Activated T-cell treated with anti-CD3 and anti-CD28 coated beads, Interleukin-2, amount 50 U/mL, for 24 hours (primary cell): ENCODE results near the gene PCDHGC3.

Source experiments
- DNase-seq: peaks from one replicate; pipeline ENCODE4 v3.0.0-alpha.2; 2020
- H3K27ac Mint-ChIP-seq: 2 replicates; pipeline ENCODE4 v1.8.0; 2020; ENCODE audit warnings: mild to moderate bottlenecking, mixed read lengths
- H3K27me3 Mint-ChIP-seq: 2 replicates; pipeline ENCODE4 v1.8.0; 2020; ENCODE audit warnings: mixed read lengths
- H3K36me3 Mint-ChIP-seq: 2 replicates; pipeline ENCODE4 v1.8.0; 2020; ENCODE audit warnings: low read depth, mixed read lengths
- H3K4me1 Mint-ChIP-seq: 2 replicates; pipeline ENCODE4 v1.8.0; 2020; ENCODE audit warnings: low read depth, mixed read lengths
- H3K4me3 Mint-ChIP-seq: 2 replicates; pipeline ENCODE4 v1.8.0; 2020; ENCODE audit warnings: mild to moderate bottlenecking, moderate library complexity, mixed read lengths
- H3K9me3 Mint-ChIP-seq: 2 replicates; pipeline ENCODE4 v1.8.0; 2020; ENCODE audit warnings: mixed read lengths

Gene PCDHGC3

DNA sequence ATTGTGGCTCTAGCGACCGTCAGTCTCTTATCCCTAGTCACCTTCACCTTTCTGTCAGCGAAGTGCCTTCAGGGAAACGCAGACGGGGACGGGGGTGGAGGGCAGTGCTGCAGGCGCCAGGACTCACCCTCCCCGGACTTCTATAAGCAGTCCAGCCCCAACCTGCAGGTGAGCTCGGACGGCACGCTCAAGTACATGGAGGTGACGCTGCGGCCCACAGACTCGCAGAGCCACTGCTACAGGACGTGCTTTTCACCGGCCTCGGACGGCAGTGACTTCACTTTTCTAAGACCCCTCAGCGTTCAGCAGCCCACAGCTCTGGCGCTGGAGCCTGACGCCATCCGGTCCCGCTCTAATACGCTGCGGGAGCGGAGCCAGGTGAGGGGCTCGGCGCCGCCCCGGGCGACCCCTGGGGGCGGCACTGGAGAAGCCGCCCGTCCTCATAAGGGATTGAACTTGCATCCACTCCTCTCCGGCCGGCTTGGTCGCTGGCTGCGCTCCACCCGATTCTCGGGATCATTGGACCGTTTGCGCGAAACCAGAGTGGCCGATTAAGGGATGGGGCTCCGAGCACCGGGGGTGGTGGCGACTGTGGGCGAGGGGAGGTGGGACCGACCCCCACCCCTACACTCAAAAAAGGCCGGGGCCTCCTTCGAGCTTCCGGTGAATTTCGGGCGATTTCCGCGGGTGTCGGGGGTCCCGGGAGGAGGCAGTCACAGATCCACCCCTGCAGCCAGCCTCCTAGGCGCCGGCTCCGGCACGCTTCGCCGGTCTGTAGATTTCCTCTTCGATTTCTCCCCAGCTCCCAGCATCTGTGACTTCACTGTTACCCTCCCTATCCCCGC lies 15.8 kb downstream of the PCDHGC3 start:
- peak overlapping the region; percentile 67 for H3K4me3 Mint-ChIP-seq
- no peaks in the 10 kb centered on the region for H3K36me3 Mint-ChIP-seq
- H3K9me3 Mint-ChIP-seq = no peaks in the 10 kb centered on the region
- H3K4me1 Mint-ChIP-seq = peaks cover 15% of the 10 kb centered on the region
- H3K27me3 Mint-ChIP-seq = peaks cover 96% of the 10 kb centered on the region
- no peak overlapping the region for H3K27ac Mint-ChIP-seq
- no peak for DNase-seq

DNA sequence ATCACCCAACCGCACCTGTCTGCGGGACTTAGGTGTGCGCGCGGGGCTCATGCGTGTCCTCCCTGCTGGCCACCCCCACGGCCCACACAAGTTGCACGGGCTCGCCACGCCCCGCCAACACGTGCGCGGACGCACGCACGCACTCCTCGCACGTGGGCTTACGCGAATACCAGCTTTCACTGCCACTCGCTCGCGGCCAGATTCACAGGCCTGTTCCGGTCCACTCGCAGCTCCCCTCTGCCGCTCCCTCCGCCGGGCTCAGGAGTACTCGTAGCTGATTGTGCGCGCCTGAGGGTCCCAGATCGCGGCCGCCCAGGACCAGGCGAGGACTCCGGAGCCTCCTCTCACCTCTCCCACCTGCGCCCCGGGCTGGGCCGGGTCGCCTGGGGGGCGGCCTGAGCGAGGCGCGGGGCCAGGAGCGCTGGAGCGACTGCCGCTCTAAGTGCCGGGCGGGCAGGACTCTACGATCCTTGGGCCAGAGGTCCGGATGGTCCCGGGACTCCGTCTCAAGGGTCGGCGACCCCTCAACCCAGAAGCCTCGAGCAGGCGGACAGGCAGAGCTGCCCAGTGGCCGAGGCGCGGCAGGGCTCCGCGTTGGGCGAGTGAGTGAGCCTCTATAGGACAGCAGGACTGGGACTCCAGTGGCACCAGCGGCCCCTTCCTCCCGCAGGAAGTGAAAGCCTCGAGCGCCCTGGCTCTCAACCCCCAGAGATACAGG lies 16.6 kb downstream of the PCDHGC3 start:
- Mint-ChIP-seq H3K9me3 (no peaks in the 10 kb centered on the region), H3K4me3 (peak overlapping the region; percentile 67), H3K4me1 (peaks cover 15% of the 10 kb centered on the region), H3K36me3 (no peaks in the 10 kb centered on the region), H3K27ac (no peak overlapping the region), H3K27me3 (peaks cover 95% of the 10 kb centered on the region)
- DNase-seq = no peak

DNA sequence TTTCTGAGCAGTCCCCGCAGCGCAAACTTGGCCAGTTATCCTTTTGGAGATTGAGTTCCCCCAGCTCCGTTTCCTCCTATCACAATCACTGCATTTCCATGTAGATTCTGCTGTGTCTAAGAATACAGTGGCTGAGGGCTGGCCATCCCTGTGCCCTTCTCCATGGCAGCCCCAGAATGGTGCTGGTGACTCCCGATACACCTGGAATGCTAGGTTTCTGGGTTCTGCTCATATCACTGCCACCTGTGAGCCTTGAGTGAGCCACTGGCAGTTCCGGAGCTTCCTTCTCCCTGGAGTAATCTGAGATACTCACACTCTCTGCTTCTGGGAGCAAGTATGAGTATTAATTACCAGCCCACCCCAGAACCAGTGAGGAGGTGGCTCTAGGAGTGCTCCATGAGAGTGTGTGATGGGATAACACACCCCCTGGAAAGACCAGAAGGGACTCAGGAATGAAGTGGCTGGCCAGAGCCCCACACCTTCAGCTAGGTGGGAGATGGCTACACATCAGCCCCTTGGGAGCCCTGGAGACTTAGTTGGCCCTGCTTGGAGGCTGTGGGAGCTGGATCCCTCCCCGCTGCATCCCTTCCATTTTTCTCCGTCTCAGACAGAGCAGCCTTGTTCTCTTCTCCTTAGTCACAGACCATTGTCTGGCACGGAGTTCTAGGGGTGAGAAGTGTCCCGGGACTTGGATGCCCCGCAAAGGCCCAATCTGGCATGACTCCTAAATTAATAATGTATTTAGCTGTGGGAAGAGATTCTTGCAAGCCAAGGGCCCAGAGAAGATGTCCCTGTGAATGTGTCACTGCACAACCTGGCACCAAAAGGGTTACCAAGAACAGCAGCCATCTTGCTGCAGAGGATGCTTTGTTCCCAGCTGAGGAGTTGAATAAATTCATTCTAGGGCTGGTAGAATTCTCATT lies 18.0 kb downstream of the PCDHGC3 start:
- peaks cover 15% of the 10 kb centered on the region for H3K4me1 Mint-ChIP-seq
- H3K27me3 Mint-ChIP-seq = peaks cover 88% of the 10 kb centered on the region

GRCh38 chr5:141494761-141495452 lies 19.1 kb downstream of the PCDHGC3 start:
- no peak for DNase-seq
- H3K27me3 Mint-ChIP-seq = peaks cover 82% of the 10 kb centered on the region
- H3K4me3 Mint-ChIP-seq = no peak overlapping the region
- no peaks in the 10 kb centered on the region for H3K9me3 Mint-ChIP-seq
- H3K27ac Mint-ChIP-seq = no peak overlapping the region
- H3K4me1 Mint-ChIP-seq = peaks cover 15% of the 10 kb centered on the region
- H3K36me3 Mint-ChIP-seq = no peaks in the 10 kb centered on the region

More for the DNA sequence above, 18.0 kb downstream of the PCDHGC3 start:
- DNase-seq = no peak
- H3K4me3 Mint-ChIP-seq = no peak overlapping the region
- no peaks in the 10 kb centered on the region for H3K36me3 Mint-ChIP-seq
- H3K9me3 Mint-ChIP-seq = no peaks in the 10 kb centered on the region
- no peak overlapping the region for H3K27ac Mint-ChIP-seq

DNA sequence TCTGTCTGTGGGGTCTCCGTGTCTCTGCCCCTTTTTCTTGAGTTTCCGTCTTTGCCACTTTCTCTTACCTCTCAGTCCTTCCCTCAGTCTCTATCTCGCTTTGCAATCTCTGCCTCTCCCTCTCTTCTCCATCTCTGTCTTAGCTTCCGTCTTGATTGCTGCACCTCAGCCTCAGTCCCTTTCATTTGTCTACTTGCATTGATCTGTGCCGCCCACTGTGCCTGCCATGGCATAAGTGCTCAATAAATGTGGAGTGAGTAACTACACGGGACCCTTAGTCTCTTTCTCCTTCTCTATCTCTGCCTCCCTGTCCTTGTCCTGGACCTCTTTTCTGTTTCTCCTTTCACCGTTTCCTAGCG lies 19.7 kb downstream of the PCDHGC3 start:
- DNase-seq = no peak
- Mint-ChIP-seq H3K27me3 (peaks cover 76% of the 10 kb centered on the region), H3K4me3 (no peak overlapping the region), H3K36me3 (no peaks in the 10 kb centered on the region), H3K27ac (no peak overlapping the region), H3K9me3 (no peaks in the 10 kb centered on the region), H3K4me1 (peaks cover 15% of the 10 kb centered on the region)

GRCh38 chr5:141496038-141496437 lies 20.3 kb downstream of the PCDHGC3 start:
- Mint-ChIP-seq H3K27me3 (peaks cover 70% of the 10 kb centered on the region), H3K4me3 (no peak overlapping the region), H3K4me1 (peaks cover 14% of the 10 kb centered on the region), H3K9me3 (no peaks in the 10 kb centered on the region), H3K36me3 (no peaks in the 10 kb centered on the region), H3K27ac (no peak overlapping the region)
- DNase-seq = no peak

DNA sequence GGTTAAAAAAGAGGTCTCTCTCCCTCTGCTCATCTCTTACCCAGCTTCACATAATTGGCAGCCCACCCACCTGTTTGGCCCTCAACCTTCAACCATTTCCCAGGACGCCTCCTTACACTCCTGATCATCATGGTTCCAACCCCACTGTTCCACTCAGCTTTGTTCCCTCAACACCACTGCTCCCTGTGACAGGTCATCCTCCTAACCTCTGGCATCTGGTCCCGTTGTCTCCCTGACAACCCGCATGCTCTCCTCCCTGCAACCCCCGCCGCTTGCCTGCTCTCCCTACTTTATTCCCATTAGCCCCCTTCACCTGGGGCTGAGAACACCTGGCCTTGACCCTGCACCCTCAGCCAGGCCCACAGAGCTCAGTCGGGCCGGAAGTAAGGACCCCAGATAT lies 26.0 kb downstream of the PCDHGC3 start:
- Mint-ChIP-seq H3K4me1 (no peaks in the 10 kb centered on the region), H3K27ac (no peak overlapping the region)
- no peak for DNase-seq

GRCh38 chr5:141503681-141504080 lies 27.9 kb downstream of the PCDHGC3 start:
- no peak overlapping the region for H3K4me3 Mint-ChIP-seq
- no peaks in the 10 kb centered on the region for H3K36me3 Mint-ChIP-seq
- no peaks in the 10 kb centered on the region for H3K9me3 Mint-ChIP-seq
- peaks cover 2% of the 10 kb centered on the region for H3K4me1 Mint-ChIP-seq
- H3K27ac Mint-ChIP-seq = no peak overlapping the region
- H3K27me3 Mint-ChIP-seq = peaks cover 11% of the 10 kb centered on the region
- DNase-seq = no peak

More for the DNA sequence above, 26.0 kb downstream of the PCDHGC3 start:
- Mint-ChIP-seq H3K27me3 (peaks cover 23% of the 10 kb centered on the region), H3K36me3 (no peaks in the 10 kb centered on the region), H3K4me3 (no peak overlapping the region), H3K9me3 (no peaks in the 10 kb centered on the region)

DNA sequence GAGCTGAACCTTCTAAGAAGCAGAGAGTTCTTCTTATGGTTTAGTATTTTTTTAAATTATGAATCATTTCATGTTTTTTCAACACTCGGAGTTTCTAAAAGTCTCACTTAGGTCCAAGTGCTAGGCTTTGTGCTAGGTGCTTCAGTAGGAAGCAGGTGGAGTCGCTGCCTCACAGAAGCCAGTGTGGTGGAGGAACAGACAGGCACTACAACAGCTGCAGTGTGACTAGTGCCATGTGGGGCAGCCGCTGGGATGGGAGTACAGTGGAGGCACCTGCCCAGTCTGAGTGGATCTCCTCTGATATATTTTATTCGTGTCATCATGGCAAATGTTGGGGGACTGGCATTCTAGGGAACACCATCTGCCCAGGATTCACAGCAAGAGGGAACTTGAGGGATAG lies 28.4 kb downstream of the PCDHGC3 start:
- Mint-ChIP-seq H3K27ac (no peak overlapping the region), H3K4me1 (peaks cover 6% of the 10 kb centered on the region), H3K4me3 (no peak overlapping the region), H3K27me3 (peaks cover 8% of the 10 kb centered on the region), H3K9me3 (no peaks in the 10 kb centered on the region), H3K36me3 (no peaks in the 10 kb centered on the region)
- DNase-seq = no peak

GRCh38 chr5:141506381-141507155 lies 30.8 kb downstream of the PCDHGC3 start:
- H3K9me3 Mint-ChIP-seq = no peaks in the 10 kb centered on the region
- DNase-seq = no peak
- H3K4me3 Mint-ChIP-seq = no peak overlapping the region
- H3K27ac Mint-ChIP-seq = no peak overlapping the region
- no peaks in the 10 kb centered on the region for H3K36me3 Mint-ChIP-seq
- H3K4me1 Mint-ChIP-seq = peaks cover 12% of the 10 kb centered on the region
- H3K27me3 Mint-ChIP-seq = peaks cover 4% of the 10 kb centered on the region

GRCh38 chr5:141507387-141508091 lies 31.8 kb downstream of the PCDHGC3 start:
- no peak for DNase-seq
- H3K27ac Mint-ChIP-seq = no peak overlapping the region
- no peaks in the 10 kb centered on the region for H3K36me3 Mint-ChIP-seq
- H3K4me1 Mint-ChIP-seq = peaks cover 15% of the 10 kb centered on the region
- no peaks in the 10 kb centered on the region for H3K9me3 Mint-ChIP-seq
- no peak overlapping the region for H3K4me3 Mint-ChIP-seq
- no peaks in the 10 kb centered on the region for H3K27me3 Mint-ChIP-seq

DNA sequence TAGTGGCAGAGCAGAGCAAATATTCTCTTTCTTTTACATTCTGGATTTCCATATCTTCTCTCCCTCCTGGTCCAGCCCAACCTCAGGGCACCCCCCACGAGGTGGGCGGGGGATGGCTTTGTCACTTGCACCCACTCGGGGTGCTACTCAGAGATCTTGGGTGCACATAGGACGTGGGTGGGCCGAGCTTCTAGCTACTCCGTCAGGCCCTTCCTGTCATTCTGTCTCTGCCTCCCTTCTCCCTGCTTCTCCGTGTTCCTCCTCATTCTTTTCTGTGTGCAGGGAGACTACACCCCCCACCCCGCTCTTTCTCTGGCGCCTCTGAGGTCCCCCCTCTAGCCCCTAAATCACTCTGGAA lies 32.7 kb downstream of the PCDHGC3 start:
- Mint-ChIP-seq H3K27me3 (no peaks in the 10 kb centered on the region), H3K36me3 (peaks cover 4% of the 10 kb centered on the region), H3K9me3 (no peaks in the 10 kb centered on the region), H3K27ac (no peak overlapping the region), H3K4me3 (no peak overlapping the region), H3K4me1 (peaks cover 21% of the 10 kb centered on the region)
- DNase-seq = no peak
